Measurements from ENCODE around the gene KATNAL1.
"Not testable (repeated sequence)": the region's sequence is repeated elsewhere in the genome, so short reads cannot be mapped to it uniquely, and the experiment has no call there.

The KATNAL1 gene

GRCh38 chr13:30179597-30180276, 127.6 kb downstream of the KATNAL1 start:
- H3K9ac ChIP-seq, result no peak overlapping the region
- no peaks in the 10 kb centered on the region for H3K36me3 ChIP-seq
- no peak overlapping the region for H3K4me3 ChIP-seq
- no peak for TF ChIP-seq Cebpa-rat (IDR thresholded peaks at IDR 0.05)
- H3K27ac ChIP-seq, result no peak overlapping the region
- no peaks in the 10 kb centered on the region for H3K27me3 ChIP-seq
- no peaks in the 10 kb centered on the region for H3K4me1 ChIP-seq
- no peak overlapping the region for H3K4me2 ChIP-seq
- peaks cover under 1 to 3% (median 2%) of the 10 kb centered on the region in 11 experiments; a peak in 13 of 22 replicates for H3K9me3 ChIP-seq (replicated peaks in 1 of 11)
- H4K20me1 ChIP-seq, result no peaks in the 10 kb centered on the region

DNA sequence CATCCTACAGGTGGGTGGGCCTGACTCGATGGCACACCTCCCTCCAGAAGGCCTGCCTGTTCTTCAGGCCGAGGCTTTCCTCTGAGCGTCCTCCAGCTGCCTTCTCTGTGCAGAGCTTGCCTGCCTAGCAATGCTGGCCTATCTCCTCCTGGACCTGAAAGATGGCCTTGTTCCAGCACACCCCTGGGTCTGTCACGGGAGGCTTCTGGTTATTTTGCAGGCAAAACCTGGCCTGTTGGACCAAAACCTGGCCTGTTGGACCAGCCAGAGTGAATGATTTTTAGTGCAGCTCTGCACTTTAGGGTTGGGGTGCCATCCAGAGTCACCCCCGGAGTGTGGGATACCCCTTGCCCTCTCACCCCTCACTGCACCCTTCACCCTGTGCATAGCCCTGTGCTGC, 128.4 kb downstream of the KATNAL1 start:
- no peak overlapping the region for H3K27ac ChIP-seq
- no peak for TF ChIP-seq Cebpa-rat (IDR thresholded peaks at IDR 0.05)
- H3K4me3 ChIP-seq, result no peak overlapping the region
- H3K9me3 ChIP-seq (replicated peaks in 1 of 11), result no peaks in the 10 kb centered on the region
- no peaks in the 10 kb centered on the region for H3K27me3 ChIP-seq
- H4K20me1 ChIP-seq, result no peaks in the 10 kb centered on the region
- no peak overlapping the region for H3K4me2 ChIP-seq
- H3K36me3 ChIP-seq, result no peaks in the 10 kb centered on the region
- H3K4me1 ChIP-seq, result peaks cover 0 to 6% (median 1%) of the 10 kb centered on the region in 10 experiments; a peak in 6 of 20 replicates
- no peak overlapping the region for H3K9ac ChIP-seq

GRCh38 chr13:30175166-30175565, 132.2 kb downstream of the KATNAL1 start:
- Histone ChIP-seq H3K4me3 (no peak overlapping the region), H3K9me3 (replicated peaks in 1 of 11) (no peaks in the 10 kb centered on the region), H3K4me1 (peaks cover 5 to 20% (median 15%) of the 10 kb centered on the region in 10 experiments), H3K9ac (no peak overlapping the region), H3K27ac (no peak overlapping the region), H3K4me2 (no peak overlapping the region), H3K27me3 (no peaks in the 10 kb centered on the region), H4K20me1 (no peaks in the 10 kb centered on the region), H3K36me3 (no peaks in the 10 kb centered on the region)
- TF ChIP-seq Cebpa-rat (IDR thresholded peaks at IDR 0.05), result no peak

DNA sequence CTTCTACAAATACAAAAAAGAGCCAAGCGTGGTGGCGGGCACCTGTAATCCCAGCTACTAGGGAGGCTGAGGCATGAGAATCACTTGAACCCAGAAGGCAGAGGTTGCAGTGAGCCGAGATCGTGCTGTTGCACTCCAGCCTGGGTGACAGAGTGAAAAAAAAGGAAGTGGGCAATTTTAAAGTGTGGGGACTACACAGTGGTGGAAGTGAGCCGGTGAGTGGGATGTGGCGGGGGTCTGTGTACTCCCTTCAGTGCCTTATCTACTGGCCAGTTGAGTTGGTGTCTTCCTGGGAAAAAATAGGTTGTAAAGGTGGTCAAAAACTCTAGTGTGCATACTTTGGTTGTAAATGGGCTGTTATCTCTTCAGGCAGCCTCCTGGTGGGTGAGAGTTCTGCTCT, 133.1 kb downstream of the KATNAL1 start:
- H3K27me3 ChIP-seq; H3K4me3 ChIP-seq; H3K9ac ChIP-seq; H4K20me1 ChIP-seq; H3K36me3 ChIP-seq; H3K27ac ChIP-seq; H3K9me3 ChIP-seq (replicated peaks in 1 of 11): not testable (repeated sequence)
- Histone ChIP-seq H3K4me1 (peaks cover 5 to 20% (median 15%) of the 10 kb centered on the region in 10 experiments), H3K4me2 (0 out of 22 replicates have a peak overlapping the region, but pooled peaks of 1 of the 11 experiments have one; percentile 33)

DNA sequence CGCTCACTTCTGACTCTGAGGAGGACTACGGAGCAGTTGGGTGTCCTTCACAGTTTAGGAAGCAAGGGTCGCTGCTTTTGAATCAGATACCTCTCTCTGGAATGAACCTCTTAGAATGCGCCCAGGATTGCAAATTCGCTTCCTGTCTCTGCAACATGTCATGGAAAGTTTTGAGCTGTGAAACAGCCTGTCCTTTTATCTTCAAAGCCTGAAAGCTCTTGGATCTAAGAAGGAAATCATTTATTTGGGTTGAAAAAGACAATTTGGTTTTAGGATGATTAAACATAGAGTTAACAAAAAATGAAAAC, 134.1 kb downstream of the KATNAL1 start:
- no peak overlapping the region for H3K27ac ChIP-seq
- H3K9ac ChIP-seq, result no peak overlapping the region
- peak overlapping the region; percentile 31 to 69 (median 44); a peak in 21 of 22 replicates for H3K4me2 ChIP-seq
- no peaks in the 10 kb centered on the region for H3K9me3 ChIP-seq (replicated peaks in 1 of 11)
- no peaks in the 10 kb centered on the region for H4K20me1 ChIP-seq
- no peaks in the 10 kb centered on the region for H3K27me3 ChIP-seq
- H3K4me3 ChIP-seq, result no peak overlapping the region
- TF ChIP-seq Cebpa-rat (IDR thresholded peaks at IDR 0.05), result no peak
- no peaks in the 10 kb centered on the region for H3K36me3 ChIP-seq
- H3K4me1 ChIP-seq, result peaks cover 5 to 20% (median 15%) of the 10 kb centered on the region in 10 experiments

- Histone ChIP-seq H3K27ac (no peak overlapping the region), H3K4me1 (peaks cover 5 to 20% (median 15%) of the 10 kb centered on the region in 10 experiments), H3K4me3 (no peak overlapping the region), H3K9ac (no peak overlapping the region), H3K36me3 (no peaks in the 10 kb centered on the region), H4K20me1 (no peaks in the 10 kb centered on the region), H3K9me3 (replicated peaks in 1 of 11) (no peaks in the 10 kb centered on the region), H3K4me2 (peak overlapping the region; percentile 31 to 69 (median 44); a peak in 21 of 22 replicates), H3K27me3 (no peaks in the 10 kb centered on the region)
- peak in 5 of 11 experiments; percentile 32 to 67 (median 64); a peak in 7 of 22 replicates for TF ChIP-seq Cebpa-rat (IDR thresholded peaks at IDR 0.05)
Observed at GRCh38 chr13:30172593-30173302, 134.6 kb downstream of the KATNAL1 start.

DNA sequence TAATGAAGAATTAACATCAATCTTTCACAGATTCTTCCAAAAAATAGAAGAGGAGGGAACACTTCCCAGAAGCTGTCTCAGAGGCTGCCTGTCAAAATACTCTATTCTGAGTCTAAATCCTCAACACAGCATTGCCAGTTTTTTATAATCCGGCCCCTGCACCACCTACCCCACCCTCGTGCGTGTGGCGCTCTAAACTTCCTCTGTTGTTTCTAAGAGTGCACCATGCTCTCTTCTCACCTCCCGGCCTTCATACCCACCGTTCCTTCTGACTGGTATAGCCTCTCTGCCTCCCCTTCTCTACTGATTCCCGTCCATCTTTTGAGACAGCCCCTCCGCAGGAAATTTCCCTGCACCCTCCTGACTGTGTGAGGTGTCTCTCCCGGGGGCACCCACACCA, 136.8 kb downstream of the KATNAL1 start:
- Histone ChIP-seq H3K27ac (no peak overlapping the region), H4K20me1 (no peaks in the 10 kb centered on the region), H3K9ac (no peak overlapping the region), H3K9me3 (replicated peaks in 1 of 11) (no peaks in the 10 kb centered on the region), H3K4me1 (peaks cover 5 to 20% (median 15%) of the 10 kb centered on the region in 10 experiments), H3K36me3 (no peaks in the 10 kb centered on the region), H3K4me3 (no peak overlapping the region), H3K4me2 (no peak overlapping the region), H3K27me3 (no peaks in the 10 kb centered on the region)
- no peak for TF ChIP-seq Cebpa-rat (IDR thresholded peaks at IDR 0.05)

DNA sequence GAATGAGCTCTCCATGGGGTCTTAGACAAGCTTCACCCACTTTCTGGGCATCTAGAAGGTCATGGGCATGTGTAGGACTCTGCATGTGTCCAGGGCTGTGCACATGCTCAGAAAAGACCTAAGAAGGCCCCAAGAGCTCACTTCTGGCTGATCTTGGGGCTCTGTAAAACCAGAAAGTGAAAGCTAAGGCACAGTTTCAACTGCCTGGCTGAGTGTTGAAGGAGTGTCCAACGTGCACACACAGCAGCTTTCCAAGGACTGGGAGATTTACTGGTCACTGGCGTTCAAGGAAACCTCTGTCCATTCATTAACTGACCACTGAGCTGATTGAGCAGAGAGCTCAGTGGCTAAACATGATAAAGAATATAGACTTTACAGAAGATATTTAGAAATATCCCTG, 137.9 kb downstream of the KATNAL1 start:
- peaks cover 6 to 22% (median 16%) of the 10 kb centered on the region in 10 experiments for H3K4me1 ChIP-seq
- H4K20me1 ChIP-seq, result no peaks in the 10 kb centered on the region
- no peak overlapping the region for H3K4me3 ChIP-seq
- no peaks in the 10 kb centered on the region for H3K9me3 ChIP-seq (replicated peaks in 1 of 11)
- no peak for TF ChIP-seq Cebpa-rat (IDR thresholded peaks at IDR 0.05)
- H3K4me2 ChIP-seq, result no peak overlapping the region
- no peak overlapping the region for H3K9ac ChIP-seq
- peaks cover 0 to 1% (median 0%) of the 10 kb centered on the region in 11 experiments; a peak in 1 of 22 replicates for H3K27me3 ChIP-seq
- H3K36me3 ChIP-seq, result no peaks in the 10 kb centered on the region
- H3K27ac ChIP-seq, result no peak overlapping the region

- Histone ChIP-seq H3K36me3 (no peaks in the 10 kb centered on the region), H3K9ac (no peak overlapping the region), H3K4me1 (peaks cover 0 to 15% (median 11%) of the 10 kb centered on the region in 10 experiments; a peak in 14 of 20 replicates), H4K20me1 (no peaks in the 10 kb centered on the region), H3K4me2 (no peak overlapping the region), H3K4me3 (no peak overlapping the region), H3K27ac (no peak overlapping the region), H3K27me3 (peaks cover 0 to 4% (median 0%) of the 10 kb centered on the region in 11 experiments; a peak in 1 of 22 replicates), H3K9me3 (replicated peaks in 1 of 11) (peaks cover 0 to 9% (median 0%) of the 10 kb centered on the region in 11 experiments; a peak in 1 of 22 replicates)
- TF ChIP-seq Cebpa-rat (IDR thresholded peaks at IDR 0.05), result no peak
Observed at GRCh38 chr13:30165796-30166195, 141.6 kb downstream of the KATNAL1 start.
